HepG2 (cell line): ENCODE measurements around the gene DHCR7. TPM values are rescaled to one million over a fixed set of nuclear protein-coding genes. Genes with fewer than 3 reads are reported as not detected.

Source experiments
- ATAC-seq: fragments of 200-7000 bp; cut with Tn5 transposase; 3 replicates; pipeline ENCODE4 v1.9.1; 2020; ENCODE audit warnings: mild to moderate bottlenecking, moderate library complexity
- BruUV-seq: library from RNA; stranded (reverse); fragments of 400-500 nt; replicated peaks from 2 replicates; lab custom pipeline; 2021; lab: Mats Ljungman, UMichigan
- CTCF ChIA-PET: fragments of 300-600 bp; formaldehyde crosslinking; extraction: SDS; loops from one replicate; lab custom pipeline; 2021; ENCODE audit warnings: low total read pairs, inconsistent platforms, low intra/inter-chr PET ratio; lab: Yijun Ruan, JAX
- POLR2A ChIA-PET: fragments of 350-600 bp; sonication (Branson Sonifier 250); formaldehyde crosslinking; loops from one replicate; lab custom pipeline; 2020; ENCODE audit warnings: antibody characterized with exemption, inconsistent platforms; lab: Yijun Ruan, JAX
- DNase-seq: peaks from one replicate; pipeline ENCODE4 v3.0.0-alpha.2; 2015; ENCODE audit warnings: low spot score
- FAIRE-seq: peaks from 3 replicates; lab custom pipeline; 2011; peaks lifted over from hg19 to GRCh38; lab: Jason Lieb, UNC
- H2AFZ ChIP-seq: one replicate; pipeline ENCODE4 v1.6.1; 2011; ENCODE audit warnings: low read length, inconsistent platforms
- H3K27ac ChIP-seq: fragments of 300-600 bp; 3 replicates; pipeline ENCODE4 v1.8.0; 2011; ENCODE audit warnings: mixed run types, mild to moderate bottlenecking, mixed read lengths, low read length, inconsistent platforms; ENCODE audit not compliant: insufficient read depth; ENCODE audit errors: extremely low read length
- H3K27me3 ChIP-seq, 2 experiments: fragments of 200-600 bp in 1 of 2; 2 replicates in 1 of 2; 3 replicates in 1 of 2; pipeline versions ENCODE4 v1.6.0 to v1.8.0; 2011; ENCODE audit warnings: low read length in 2 of 2, mild to moderate bottlenecking in 2 of 2, moderate library complexity in 2 of 2, inconsistent platforms in 1 of 2; ENCODE audit not compliant: insufficient read depth in 2 of 2, control insufficient read depth in 1 of 2
- H3K36me3 ChIP-seq, 2 experiments: fragments of 200-600 bp in 1 of 2; replicated peaks in 1 of 2; 2 replicates in 1 of 2; 3 replicates in 1 of 2; pipeline versions ENCODE4 v1.5.1 to v1.8.0; 2011; ENCODE audit warnings: low read length in 2 of 2, inconsistent platforms in 1 of 2; ENCODE audit not compliant: insufficient read depth in 2 of 2, control insufficient read depth in 1 of 2
- H3K4me1 ChIP-seq: 2 replicates; pipeline ENCODE4 v1.5.1; 2012; ENCODE audit warnings: low read length, inconsistent platforms; ENCODE audit not compliant: insufficient read depth
- H3K4me2 ChIP-seq: 2 replicates; pipeline ENCODE4 v1.6.0; 2011; ENCODE audit warnings: low read depth, low read length, inconsistent platforms
- H3K4me3 ChIP-seq, 3 experiments: fragments of 200-600 bp in 1 of 3; sonication (generic), shearing (Covaris generic) in 1 of 3; replicated peaks in 1 of 3; 2 replicates each; pipeline ENCODE4 v1.5.1; 2011 to 2016; ENCODE audit warnings: low read length in 3 of 3, inconsistent platforms in 2 of 3, low read depth in 2 of 3, mild to moderate bottlenecking in 2 of 3, control low read depth in 1 of 3, mixed read lengths in 1 of 3; ENCODE audit not compliant: insufficient read depth in 1 of 3
- H3K79me2 ChIP-seq: one replicate; pipeline ENCODE4 v1.6.1; 2011; ENCODE audit warnings: low read length, inconsistent platforms; ENCODE audit not compliant: insufficient read depth
- H3K9ac ChIP-seq: 2 replicates; pipeline ENCODE4 v1.6.0; 2011; ENCODE audit warnings: mild to moderate bottlenecking, low read depth, low read length, inconsistent platforms; ENCODE audit not compliant: insufficient read depth
- H3K9me3 ChIP-seq: 2 replicates; pipeline ENCODE4 v1.5.1; 2012; ENCODE audit warnings: mild to moderate bottlenecking, low read length
- H4K20me1 ChIP-seq: 2 replicates; pipeline ENCODE4 v1.6.0; 2011; ENCODE audit warnings: inconsistent platforms, mild to moderate bottlenecking, low read length, moderate library complexity; ENCODE audit not compliant: insufficient read depth
- CAMTA2 ChIP-seq: sonication (generic); formaldehyde crosslinking; IDR thresholded peaks from 2 replicates; pipeline ENCODE4 v1.4.0; 2020; ENCODE audit warnings: mild to moderate bottlenecking, missing genetic modification reagents, borderline replicate concordance
- ELF4 ChIP-seq: sonication (generic); formaldehyde crosslinking; IDR thresholded peaks from 2 replicates; pipeline ENCODE4 v1.5.0; 2020; ENCODE audit warnings: missing genetic modification reagents, mild to moderate bottlenecking, moderate library complexity, borderline replicate concordance
- GATAD2A ChIP-seq: IDR thresholded peaks from 2 replicates; pipeline ENCODE4 v1.6.1; 2016
- GTF2F1 ChIP-seq: fragments of 150-350 bp; IDR thresholded peaks from 2 replicates; pipeline ENCODE4 v1.6.1; 2014; ENCODE audit warnings: low read length
- SMYD3 ChIP-seq: sonication (generic); formaldehyde crosslinking; IDR thresholded peaks from 2 replicates; pipeline ENCODE4 v1.8.1; 2023; ENCODE audit warnings: mild to moderate bottlenecking, missing genetic modification reagents
- TBL1XR1 ChIP-seq: fragments of 150-350 bp; IDR thresholded peaks from 2 replicates; pipeline ENCODE4 v1.6.1; 2014; ENCODE audit warnings: borderline replicate concordance, low read length; ENCODE audit not compliant: partially characterized antibody
- TCF12 ChIP-seq, 2 experiments: fragments of 450-650 bp in 1 of 2; sonication (generic) in 1 of 2; formaldehyde crosslinking in 1 of 2; IDR thresholded peaks; 2 replicates each; pipeline versions ENCODE4 v1.6.1 to v1.8.0; 2017 to 2022; ENCODE audit warnings: antibody characterized with exemption in 1 of 2, mild to moderate bottlenecking in 1 of 2, missing genetic modification reagents in 1 of 2, moderate library complexity in 1 of 2
- THRA ChIP-seq: sonication (generic); formaldehyde crosslinking; IDR thresholded peaks from 2 replicates; pipeline ENCODE4 v1.4.0; 2020; ENCODE audit warnings: missing genetic modification reagents, borderline replicate concordance
- ZNF160 ChIP-seq: sonication (generic); formaldehyde crosslinking; IDR thresholded peaks from 2 replicates; pipeline ENCODE4 v1.8.0; 2022; ENCODE audit warnings: mild to moderate bottlenecking, inconsistent platforms, missing genetic modification reagents
- ZNF639 ChIP-seq: conservative IDR thresholded peaks from 2 replicates; pipeline ENCODE4 v1.6.1; 2018; ENCODE audit warnings: missing genetic modification reagents
- ZNF777 ChIP-seq: sonication (generic); formaldehyde crosslinking; IDR thresholded peaks from 2 replicates; pipeline ENCODE4 v1.4.0; 2020; ENCODE audit warnings: missing genetic modification reagents
- ZNF883 ChIP-seq: sonication (generic); formaldehyde crosslinking; IDR thresholded peaks from 2 replicates; pipeline ENCODE4 v1.5.1; 2020; ENCODE audit warnings: mild to moderate bottlenecking, missing genetic modification reagents; ENCODE audit errors: not compliant biosample characterization
- WGBS: methylation state at CpG from one replicate; pipeline ENCODE4 v1.1.6; 2017; ENCODE audit warnings: low lambda C conversion rate; 5-methylcytosine and 5-hydroxymethylcytosine counted together
- in situ Hi-C: cut with HindIII; loops from 2 replicates; pipeline ENCODE4 v1.10.0; 2017; ENCODE audit warnings: low pct_unique_long_range_greater_than_20kb; ENCODE audit not compliant: extremely low pct_ligation_motif_present
- intact Hi-C: fragments of 100-400 bp; cut with micrococcal nuclease; formaldehyde crosslinking; loops from one replicate; pipeline ENCODE4 v1.10.0; 2022; ENCODE audit not compliant: unreplicated experiment
- polyA plus RNA-seq, 8 experiments: library from polyadenylated mRNA; depleted of rRNA in 3 of 8; stranded (reverse) in 7 of 8; unstranded in 1 of 8; fragments of >200 nt; fragmentation: Illumina TruSeq in 4 of 8; extraction: Trizol in 4 of 8; gene quantifications; 2 replicates each; pipeline versions ENCODE4 v1.2.1 to v1.2.3, GENCODE V29; 2011 to 2016; ENCODE audit warnings: low read depth in 4 of 8, missing spikeins in 1 of 8, mixed read lengths in 1 of 8; ENCODE audit not compliant: insufficient read depth in 1 of 8
- total RNA-seq, 5 experiments: library from RNA; depleted of rRNA; stranded (reverse); fragments of >200 nt; fragmentation: Illumina TruSeq; extraction: Trizol; gene quantifications; 2 replicates each; pipeline ENCODE4 v1.2.3, GENCODE V29; 2016; ENCODE audit warnings: low read depth in 1 of 5
- TF ChIP-seq, protein P1 (sequence below): sonication (generic); formaldehyde crosslinking; IDR thresholded peaks from 2 replicates; pipeline ENCODE4 v1.4.0; 2020; ENCODE audit warnings: low read depth, mild to moderate bottlenecking, missing genetic modification reagents
- TF ChIP-seq, protein P2 (sequence below): sonication (generic); formaldehyde crosslinking; IDR thresholded peaks from 2 replicates; pipeline ENCODE4 v1.4.0; 2020; ENCODE audit warnings: missing genetic modification reagents
- TF ChIP-seq, protein P3 (sequence below): sonication (generic); formaldehyde crosslinking; IDR thresholded peaks from 2 replicates; pipeline ENCODE4 v1.5.0; 2020; ENCODE audit warnings: missing genetic modification reagents

The DHCR7 gene
- total and polyA plus RNA-seq, 2 of the 13 experiments (the other 11 are each of a cell fraction or from before 2014, with no cell fraction given): 96.0 to 143 TPM

GRCh38 chr11:71407356-71407755, 40.8 kb downstream of the DHCR7 start:
- CTCF ChIA-PET: no interaction called here
- intact Hi-C loops (no loop called here), in situ Hi-C loops (loop anchor here (25.0 kb wide), 1 partner anchor 945 kb away; no protein-coding TSS in a partner anchor)
- 81% methylated on average over 6 of the region's 15 CpGs for WGBS
- H4K20me1 ChIP-seq: no peaks in the 10 kb centered on the region
- no peaks in the 10 kb centered on the region for H3K79me2 ChIP-seq
- H3K4me1 ChIP-seq: no peaks in the 10 kb centered on the region
- FAIRE-seq (no peak), DNase-seq (no peak), ATAC-seq (no peak)
- peaks cover 1 to 33% of the 10 kb centered on the region in 2 experiments for H3K27me3 ChIP-seq
- no peak overlapping the region for H3K27ac ChIP-seq
- H3K9me3 ChIP-seq: no peaks in the 10 kb centered on the region
- H3K4me3 ChIP-seq: no peak overlapping the region
- H3K9ac ChIP-seq: no peak overlapping the region
- no TSS peak for BruUV-seq
- H3K36me3 ChIP-seq: no peaks in the 10 kb centered on the region
- no peak overlapping the region for H3K4me2 ChIP-seq
- POLR2A ChIA-PET: no interaction called here
- H2AFZ ChIP-seq: no peak overlapping the region
- TF ChIP-seq THRA (CRISPR knock-in tag) (no peak), TCF12 (IDR thresholded peaks at IDR 0.05) (no peak), TCF12 (CRISPR knock-in tag; IDR thresholded peaks at IDR 0.05) (no peak), ELF4 (CRISPR knock-in tag) (no peak), ZNF639 (CRISPR knock-in tag) (no peak), GTF2F1 (no peak), GATAD2A (CRISPR knock-in tag) (no peak), TBL1XR1 (no peak), CAMTA2 (CRISPR knock-in tag) (no peak), ZNF883 (CRISPR knock-in tag) (no peak), SMYD3 (no peak), ZNF160 (no peak), ZNF777 (no peak)
- TF ChIP-seq, protein P1, sequence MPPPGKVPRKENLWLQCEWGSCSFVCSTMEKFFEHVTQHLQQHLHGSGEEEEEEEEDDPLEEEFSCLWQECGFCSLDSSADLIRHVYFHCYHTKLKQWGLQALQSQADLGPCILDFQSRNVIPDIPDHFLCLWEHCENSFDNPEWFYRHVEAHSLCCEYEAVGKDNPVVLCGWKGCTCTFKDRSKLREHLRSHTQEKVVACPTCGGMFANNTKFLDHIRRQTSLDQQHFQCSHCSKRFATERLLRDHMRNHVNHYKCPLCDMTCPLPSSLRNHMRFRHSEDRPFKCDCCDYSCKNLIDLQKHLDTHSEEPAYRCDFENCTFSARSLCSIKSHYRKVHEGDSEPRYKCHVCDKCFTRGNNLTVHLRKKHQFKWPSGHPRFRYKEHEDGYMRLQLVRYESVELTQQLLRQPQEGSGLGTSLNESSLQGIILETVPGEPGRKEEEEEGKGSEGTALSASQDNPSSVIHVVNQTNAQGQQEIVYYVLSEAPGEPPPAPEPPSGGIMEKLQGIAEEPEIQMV (CRISPR knock-in tag): no peak
- TF ChIP-seq, protein P2, sequence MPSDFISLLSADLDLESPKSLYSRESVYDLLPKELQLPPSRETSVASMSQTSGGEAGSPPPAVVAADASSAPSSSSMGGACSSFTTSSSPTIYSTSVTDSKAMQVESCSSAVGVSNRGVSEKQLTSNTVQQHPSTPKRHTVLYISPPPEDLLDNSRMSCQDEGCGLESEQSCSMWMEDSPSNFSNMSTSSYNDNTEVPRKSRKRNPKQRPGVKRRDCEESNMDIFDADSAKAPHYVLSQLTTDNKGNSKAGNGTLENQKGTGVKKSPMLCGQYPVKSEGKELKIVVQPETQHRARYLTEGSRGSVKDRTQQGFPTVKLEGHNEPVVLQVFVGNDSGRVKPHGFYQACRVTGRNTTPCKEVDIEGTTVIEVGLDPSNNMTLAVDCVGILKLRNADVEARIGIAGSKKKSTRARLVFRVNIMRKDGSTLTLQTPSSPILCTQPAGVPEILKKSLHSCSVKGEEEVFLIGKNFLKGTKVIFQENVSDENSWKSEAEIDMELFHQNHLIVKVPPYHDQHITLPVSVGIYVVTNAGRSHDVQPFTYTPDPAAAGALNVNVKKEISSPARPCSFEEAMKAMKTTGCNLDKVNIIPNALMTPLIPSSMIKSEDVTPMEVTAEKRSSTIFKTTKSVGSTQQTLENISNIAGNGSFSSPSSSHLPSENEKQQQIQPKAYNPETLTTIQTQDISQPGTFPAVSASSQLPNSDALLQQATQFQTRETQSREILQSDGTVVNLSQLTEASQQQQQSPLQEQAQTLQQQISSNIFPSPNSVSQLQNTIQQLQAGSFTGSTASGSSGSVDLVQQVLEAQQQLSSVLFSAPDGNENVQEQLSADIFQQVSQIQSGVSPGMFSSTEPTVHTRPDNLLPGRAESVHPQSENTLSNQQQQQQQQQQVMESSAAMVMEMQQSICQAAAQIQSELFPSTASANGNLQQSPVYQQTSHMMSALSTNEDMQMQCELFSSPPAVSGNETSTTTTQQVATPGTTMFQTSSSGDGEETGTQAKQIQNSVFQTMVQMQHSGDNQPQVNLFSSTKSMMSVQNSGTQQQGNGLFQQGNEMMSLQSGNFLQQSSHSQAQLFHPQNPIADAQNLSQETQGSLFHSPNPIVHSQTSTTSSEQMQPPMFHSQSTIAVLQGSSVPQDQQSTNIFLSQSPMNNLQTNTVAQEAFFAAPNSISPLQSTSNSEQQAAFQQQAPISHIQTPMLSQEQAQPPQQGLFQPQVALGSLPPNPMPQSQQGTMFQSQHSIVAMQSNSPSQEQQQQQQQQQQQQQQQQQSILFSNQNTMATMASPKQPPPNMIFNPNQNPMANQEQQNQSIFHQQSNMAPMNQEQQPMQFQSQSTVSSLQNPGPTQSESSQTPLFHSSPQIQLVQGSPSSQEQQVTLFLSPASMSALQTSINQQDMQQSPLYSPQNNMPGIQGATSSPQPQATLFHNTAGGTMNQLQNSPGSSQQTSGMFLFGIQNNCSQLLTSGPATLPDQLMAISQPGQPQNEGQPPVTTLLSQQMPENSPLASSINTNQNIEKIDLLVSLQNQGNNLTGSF (CRISPR knock-in tag): no peak
- TF ChIP-seq, protein P3, sequence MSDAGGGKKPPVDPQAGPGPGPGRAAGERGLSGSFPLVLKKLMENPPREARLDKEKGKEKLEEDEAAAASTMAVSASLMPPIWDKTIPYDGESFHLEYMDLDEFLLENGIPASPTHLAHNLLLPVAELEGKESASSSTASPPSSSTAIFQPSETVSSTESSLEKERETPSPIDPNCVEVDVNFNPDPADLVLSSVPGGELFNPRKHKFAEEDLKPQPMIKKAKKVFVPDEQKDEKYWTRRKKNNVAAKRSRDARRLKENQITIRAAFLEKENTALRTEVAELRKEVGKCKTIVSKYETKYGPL (CRISPR knock-in tag): no peak
